RWPE1 (cell line): ENCODE measurements around the gene DOCK4.

Source experiments
- CTCF ChIA-PET: fragments of 350-600 bp; sonication (Branson Sonifier 250); formaldehyde crosslinking; extraction: SDS; loops from one replicate; lab custom pipeline; 2021; lab: Yijun Ruan, JAX
- POLR2A ChIA-PET: fragments of 400-600 bp; formaldehyde crosslinking; extraction: SDS; loops from one replicate; lab custom pipeline; 2020; ENCODE audit warnings: antibody characterized with exemption; ENCODE audit not compliant: low non-redundant PET; lab: Yijun Ruan, JAX
- DNase-seq: peaks from one replicate; pipeline ENCODE4 v3.0.0; 2012; ENCODE audit warnings: low spot score
- H3K27ac ChIP-seq: fragments of 450-650 bp; 2 replicates; pipeline ENCODE4 v1.5.1; 2017
- CTCF ChIP-seq: fragments of 450-650 bp; conservative IDR thresholded peaks from 2 replicates; pipeline ENCODE4 v1.5.1; 2017; ENCODE audit warnings: low read depth, mild to moderate bottlenecking

Gene DOCK4

GRCh38 chr7:111937163-111937562 lies 269.0 kb downstream of the DOCK4 start:
- ChIA-PET POLR2A (no interaction called here), CTCF (no interaction called here)
- no peak for TF ChIP-seq CTCF
- DNase-seq = no peak
- H3K27ac ChIP-seq = no peak overlapping the region

- DNase-seq = no peak
- TF ChIP-seq CTCF = no peak
- POLR2A ChIA-PET = no interaction called here
- H3K27ac ChIP-seq = no peak overlapping the region
- CTCF ChIA-PET = interaction anchor here (0.6 kb wide), 1 partner anchor 138 kb away, joined by 5 read pairs; no protein-coding TSS in a partner anchor
Observed at GRCh38 chr7:111933609-111934008, 272.6 kb downstream of the DOCK4 start.

GRCh38 chr7:111931958-111932357 lies 274.2 kb downstream of the DOCK4 start:
- DNase-seq = no peak
- CTCF ChIA-PET = no interaction called here
- no peak overlapping the region for H3K27ac ChIP-seq
- POLR2A ChIA-PET = no interaction called here
- TF ChIP-seq CTCF = no peak

- H3K27ac ChIP-seq = no peak overlapping the region
- CTCF ChIA-PET = no interaction called here
Observed at GRCh38 chr7:111931016-111931517, 275.1 kb downstream of the DOCK4 start.

GRCh38 chr7:111929264-111929663 lies 276.9 kb downstream of the DOCK4 start:
- DNase-seq = no peak
- POLR2A ChIA-PET = no interaction called here
- H3K27ac ChIP-seq = no peak overlapping the region
- peak; percentile 23; the same call in 1 of the 2 replicates for TF ChIP-seq CTCF
- CTCF ChIA-PET = no interaction called here

More at GRCh38 chr7:111931016-111931517, 275.1 kb downstream of the DOCK4 start:
- no peak for DNase-seq
- POLR2A ChIA-PET = no interaction called here
- TF ChIP-seq CTCF = no peak

- DNase-seq = no peak
- no peak for TF ChIP-seq CTCF
- POLR2A ChIA-PET = no interaction called here
- no peak overlapping the region for H3K27ac ChIP-seq
- CTCF ChIA-PET = no interaction called here
Observed at GRCh38 chr7:111927353-111928019, 278.7 kb downstream of the DOCK4 start.
